Adrenal gland (tissue), 5 donors: ENCODE data around the gene DPYD.

Source experiments
- CTCF ChIP-seq, 6 experiments: fragments of 450-650 bp in 4 of 6; fragments of 200-600 bp in 2 of 6; sonication (generic) in 1 of 6; IDR thresholded peaks; 1 replicate in 5 of 6; 2 replicates in 1 of 6; pipeline versions ENCODE4 v1.5.1 to v1.8.0; 2016 to 2021; ENCODE audit warnings: antibody characterized with exemption in 6 of 6, mild to moderate bottlenecking in 2 of 6, moderate library complexity in 1 of 6
- POLR2A ChIP-seq, 2 donors: fragments of 450-650 bp; IDR thresholded peaks; one replicate each; pipeline ENCODE4 v1.6.1; 2017; ENCODE audit warnings: antibody characterized with exemption in 2 of 2, mild to moderate bottlenecking in 2 of 2, moderate library complexity in 1 of 2
- donor health status: DM: no; HTN: no; CAD: no.

DNA sequence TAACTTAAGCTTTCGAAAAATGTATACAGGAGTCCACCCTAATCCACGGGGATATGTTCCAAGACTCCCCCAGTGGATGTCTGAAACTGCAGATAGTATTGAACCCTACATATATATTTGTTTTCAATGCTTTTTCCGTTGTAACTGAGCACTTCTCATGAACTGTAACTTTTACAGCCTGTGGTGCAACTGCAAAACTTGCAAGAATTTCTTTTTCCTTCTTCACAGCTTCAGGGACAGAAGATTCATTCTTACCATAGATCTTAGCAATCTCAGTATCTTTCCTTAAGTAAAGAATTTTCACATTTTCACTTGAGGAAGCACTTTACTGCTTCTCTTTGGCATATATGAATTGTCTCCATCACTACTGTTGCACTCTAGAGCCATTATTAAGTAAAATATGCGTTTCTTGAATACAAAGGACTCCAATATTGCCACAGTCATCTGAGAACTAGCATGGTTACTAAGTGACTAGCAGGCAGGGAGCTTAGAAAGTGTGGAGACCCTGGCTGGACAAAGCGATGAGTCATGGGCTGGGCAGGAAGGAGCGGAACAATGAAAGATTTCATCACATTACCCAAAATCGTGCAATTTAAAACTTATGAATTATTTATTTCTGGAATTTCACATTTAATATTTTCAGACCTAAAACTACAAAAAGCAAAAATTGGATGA lies 14.1 kb downstream of the DPYD start:
- TF ChIP-seq CTCF (IDR thresholded peaks at IDR 0.05) (no peak), POLR2A (IDR thresholded peaks at IDR 0.05) (no peak)
